Measurements from ENCODE around the gene TTC19.

TTC19 gene

GRCh38 chr17:15999141-15999973 lies at the start of gene TTC19, which contains the start of gene ZSWIM7:
Gene TTC19 (plus strand): TSS chr17:15999824. CDS start chr17:15999849, 25 bp downstream.
Gene ZSWIM7 (minus strand): TSS chr17:15999704. CDS start chr17:15999594, 110 bp downstream.
- no peak for FAIRE-seq

GRCh38 chr17:15951368-15952047 lies 48.1 kb upstream of the TTC19 start:
- no peak for FAIRE-seq

- FAIRE-seq: no peak
These were observed 47.5 kb upstream of the TTC19 start for GRCh38 chr17:15952048-15952532.

GRCh38 chr17:15952916-15953790 lies 46.5 kb upstream of the TTC19 start:
- FAIRE-seq: no peak

GRCh38 chr17:15954222-15954621 lies 45.4 kb upstream of the TTC19 start:
- no peak for FAIRE-seq

GRCh38 chr17:15955793-15956541 lies 43.7 kb upstream of the TTC19 start:
- no peak for FAIRE-seq

GRCh38 chr17:15957206-15957605 lies 42.4 kb upstream of the TTC19 start:
- no peak for FAIRE-seq

GRCh38 chr17:15957608-15958307 lies 41.9 kb upstream of the TTC19 start:
- no peak for FAIRE-seq

GRCh38 chr17:15958484-15958854 lies 41.2 kb upstream of the TTC19 start:
- FAIRE-seq: no peak

GRCh38 chr17:15963670-15964110 lies 35.9 kb upstream of the TTC19 start:
- FAIRE-seq: no peak

- no peak for FAIRE-seq
These were observed 34.1 kb upstream of the TTC19 start for GRCh38 chr17:15965528-15965927.

GRCh38 chr17:15966183-15966878 lies 33.3 kb upstream of the TTC19 start:
- FAIRE-seq: peak; percentile 38

- no peak for FAIRE-seq
These were observed 32.8 kb upstream of the TTC19 start for GRCh38 chr17:15966879-15967248.

GRCh38 chr17:15967706-15968399 lies 31.8 kb upstream of the TTC19 start:
- no peak for FAIRE-seq

GRCh38 chr17:15969463-15969862 lies 30.2 kb upstream of the TTC19 start:
- no peak for FAIRE-seq

GRCh38 chr17:15970500-15970899 lies 29.1 kb upstream of the TTC19 start:
- FAIRE-seq: no peak

- FAIRE-seq: no peak
These were observed 28.4 kb upstream of the TTC19 start for GRCh38 chr17:15971098-15971678.

- FAIRE-seq: no peak
These were observed 27.7 kb upstream of the TTC19 start for GRCh38 chr17:15971882-15972281.

- FAIRE-seq: no peak
These were observed 27.1 kb upstream of the TTC19 start for GRCh38 chr17:15972497-15972951.

- no peak for FAIRE-seq
These were observed 26.6 kb upstream of the TTC19 start for GRCh38 chr17:15973016-15973415.
